Measurements from ENCODE around the gene USP20.

USP20 gene

GRCh38 chr9:129835128-129835859 lies at the start of gene USP20, which contains the start of gene C9orf78 (continued):
- TF ChIP-seq ZNF362 (tag by site-specific recombination; IDR thresholded peaks at IDR 0.05), result 0 out of 2 replicates have a peak, but pooled peaks have one; percentile 20
- TF ChIP-seq KLF9 (tag by site-specific recombination; IDR thresholded peaks at IDR 0.05; ENCODE audit: low read depth), result peak; percentile 65
- no peak for TF ChIP-seq ZSCAN18 (tag by site-specific recombination; IDR thresholded peaks at IDR 0.05)
- TF ChIP-seq SALL2 (tag by site-specific recombination; IDR thresholded peaks at IDR 0.05; ENCODE audit: borderline replicate concordance), result no peak
- no peak for TF ChIP-seq ZNF266 (tag by site-specific recombination; IDR thresholded peaks at IDR 0.05; ENCODE audit: low read depth)
- 0 out of 2 replicates have a peak, but pooled peaks have one; percentile 20 for TF ChIP-seq ZNF600 (tag by site-specific recombination; IDR thresholded peaks at IDR 0.05)
- TF ChIP-seq ZNF24 (tag by site-specific recombination; IDR thresholded peaks at IDR 0.05), result no peak
- TF ChIP-seq ZBTB11 (tag by site-specific recombination; conservative IDR thresholded peaks at IDR 0.05; ENCODE audit: low read depth), result peak; percentile 93
- TF ChIP-seq ZNF707 (tag by site-specific recombination; IDR thresholded peaks at IDR 0.05), result no peak
- no peak for TF ChIP-seq ZNF433 (tag by site-specific recombination; IDR thresholded peaks at IDR 0.05; ENCODE audit: low read depth)
- no peak for TF ChIP-seq ZNF560 (tag by site-specific recombination; IDR thresholded peaks at IDR 0.05; ENCODE audit: borderline replicate concordance)
- no peak for TF ChIP-seq ZNF391 (tag by site-specific recombination; IDR thresholded peaks at IDR 0.05; ENCODE audit: borderline replicate concordance, low read depth)
- no peak for TF ChIP-seq PRDM1 (tag by site-specific recombination; IDR thresholded peaks at IDR 0.05)
- TF ChIP-seq ZNF837 (tag by site-specific recombination; IDR thresholded peaks at IDR 0.05), result no peak
- TF ChIP-seq ZNF114 (tag by site-specific recombination; IDR thresholded peaks at IDR 0.05), result no peak
- TF ChIP-seq KLF10 (tag by site-specific recombination; IDR thresholded peaks at IDR 0.05), result peak; percentile 69
- TF ChIP-seq TCF7L2 (IDR thresholded peaks at IDR 0.05; ENCODE audit: borderline replicate concordance, low read depth, low read length), result no peak
- TF ChIP-seq ZNF701 (tag by site-specific recombination; IDR thresholded peaks at IDR 0.05), result no peak
- peak; percentile 66; the same call in 1 of the 2 replicates for TF ChIP-seq ELK4 (IDR thresholded peaks at IDR 0.05; ENCODE audit: borderline replicate concordance, low read depth, low read length)
- TF ChIP-seq ZNF184 (tag by site-specific recombination; IDR thresholded peaks at IDR 0.05), result no peak
- no peak for TF ChIP-seq ZNF214 (tag by site-specific recombination; IDR thresholded peaks at IDR 0.05; ENCODE audit: borderline replicate concordance)
- TF ChIP-seq PATZ1 (tag by site-specific recombination; IDR thresholded peaks at IDR 0.05), result peak; percentile 85
- no peak for TF ChIP-seq ZSCAN4 (tag by site-specific recombination; IDR thresholded peaks at IDR 0.05)
- TF ChIP-seq ZNF830 (tag by site-specific recombination; IDR thresholded peaks at IDR 0.05; ENCODE audit: low read depth), result no peak
- no peak for TF ChIP-seq PRDM6 (tag by site-specific recombination; IDR thresholded peaks at IDR 0.05)
- TF ChIP-seq ZSCAN30 (tag by site-specific recombination; IDR thresholded peaks at IDR 0.05), result peak; percentile 22
- no peak for TF ChIP-seq ZNF549 (tag by site-specific recombination; IDR thresholded peaks at IDR 0.05)

Measured in HEK293 (cell line).